C4-2B (cell line): ENCODE data around the gene RGS7.

Experiments used
- CTCF ChIP-seq: fragments of 450-650 bp; conservative IDR thresholded peaks from 2 replicates; pipeline ENCODE4 v1.5.1; 2017; ENCODE audit warnings: mild to moderate bottlenecking
- ZFX ChIP-seq: fragments of 450-650 bp; IDR thresholded peaks from 2 replicates; pipeline ENCODE4 v1.6.1; 2017

DNA sequence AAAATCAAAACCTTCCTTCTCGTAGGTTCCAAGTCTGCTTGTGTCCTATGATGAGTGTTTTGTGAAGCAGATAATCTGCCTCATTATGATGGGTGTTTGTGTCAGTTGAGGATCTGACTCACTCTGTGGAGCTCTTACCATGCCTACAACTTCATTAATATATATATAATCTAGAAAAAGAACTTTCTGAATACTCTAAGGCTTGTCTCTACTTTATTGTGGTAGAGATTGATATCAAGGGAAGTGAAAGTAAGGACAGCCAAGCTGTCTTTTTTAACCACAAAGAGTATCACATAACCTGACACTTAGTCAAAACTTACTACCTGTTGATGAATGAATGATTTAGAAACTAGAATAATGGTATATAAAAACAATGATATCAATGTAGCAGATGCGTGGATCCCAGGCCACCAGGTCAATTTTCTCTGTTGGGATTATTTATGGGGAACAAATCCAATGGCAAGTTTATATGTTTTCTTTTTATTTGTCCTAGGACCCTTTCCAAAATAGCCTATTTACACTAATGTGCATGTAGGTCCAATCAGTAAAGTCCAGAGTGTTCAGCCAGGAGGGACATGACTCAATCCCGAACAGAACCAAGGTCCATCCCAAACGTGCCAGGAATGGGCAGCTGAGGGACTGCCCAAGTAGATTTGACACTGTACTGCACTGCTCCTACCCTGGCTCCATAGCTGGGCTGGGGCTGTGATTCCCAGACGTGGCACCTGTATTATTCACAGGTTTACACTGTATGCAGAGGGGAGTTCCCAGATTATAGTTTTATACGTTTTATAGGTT is 562.8 kb downstream of the RGS7 start:
- TF ChIP-seq CTCF = no peak
- no peak for TF ChIP-seq ZFX
